ENCODE results near the gene IFNAR1. TPM values are rescaled to one million over a fixed set of nuclear protein-coding genes. Genes with fewer than 3 reads are reported as not detected.

IFNAR1 gene
- total and polyA plus RNA-seq, 9 of the 15 experiments (the other 6 are each of a cell fraction or from before 2014, with no cell fraction given), result 8.6 to 31.8 (median 14.8) TPM

DNA sequence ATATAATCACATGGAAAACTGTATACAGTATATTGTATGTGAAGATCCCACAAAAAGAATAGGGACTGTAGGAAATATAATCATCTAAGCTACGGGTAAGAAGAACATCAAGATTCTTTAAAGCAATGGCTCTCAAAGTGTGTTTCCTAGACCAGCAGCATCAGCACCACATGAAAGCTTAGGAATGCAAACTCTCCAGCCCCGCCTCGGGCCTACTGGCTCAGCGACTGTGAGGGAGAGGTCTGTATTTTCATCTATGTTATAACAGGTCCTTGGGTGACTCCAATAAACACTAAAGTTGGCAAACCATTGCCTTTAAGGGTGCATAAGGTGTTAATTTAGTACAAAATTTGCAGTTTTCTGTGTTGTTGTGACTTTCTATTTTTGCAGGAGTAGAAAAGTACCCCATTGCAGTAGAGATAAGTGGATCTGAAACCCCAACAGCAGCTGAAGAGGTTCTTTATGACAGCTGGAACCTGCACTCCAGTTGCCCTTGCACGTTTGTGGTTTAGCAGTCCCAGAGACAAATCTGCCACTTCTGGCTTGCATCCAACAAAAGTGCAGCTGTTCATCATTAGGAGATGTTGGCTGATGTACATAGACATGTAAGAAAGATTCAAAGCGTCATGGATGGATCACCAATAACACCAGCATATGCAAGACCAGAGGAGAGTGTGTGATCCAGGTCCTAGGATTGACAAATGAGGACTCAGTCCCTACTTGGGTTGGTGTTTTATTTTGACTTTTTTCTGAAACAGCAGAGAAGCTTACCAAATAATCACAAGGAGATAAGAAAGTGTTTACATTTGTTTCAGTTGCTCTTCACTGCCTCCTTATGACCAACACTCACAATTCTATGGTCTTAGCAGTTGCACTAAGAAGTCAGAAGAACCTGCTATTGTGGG lies 15.9 kb upstream of the IFNAR1 start (continued):
- TF ChIP-seq, protein P1, sequence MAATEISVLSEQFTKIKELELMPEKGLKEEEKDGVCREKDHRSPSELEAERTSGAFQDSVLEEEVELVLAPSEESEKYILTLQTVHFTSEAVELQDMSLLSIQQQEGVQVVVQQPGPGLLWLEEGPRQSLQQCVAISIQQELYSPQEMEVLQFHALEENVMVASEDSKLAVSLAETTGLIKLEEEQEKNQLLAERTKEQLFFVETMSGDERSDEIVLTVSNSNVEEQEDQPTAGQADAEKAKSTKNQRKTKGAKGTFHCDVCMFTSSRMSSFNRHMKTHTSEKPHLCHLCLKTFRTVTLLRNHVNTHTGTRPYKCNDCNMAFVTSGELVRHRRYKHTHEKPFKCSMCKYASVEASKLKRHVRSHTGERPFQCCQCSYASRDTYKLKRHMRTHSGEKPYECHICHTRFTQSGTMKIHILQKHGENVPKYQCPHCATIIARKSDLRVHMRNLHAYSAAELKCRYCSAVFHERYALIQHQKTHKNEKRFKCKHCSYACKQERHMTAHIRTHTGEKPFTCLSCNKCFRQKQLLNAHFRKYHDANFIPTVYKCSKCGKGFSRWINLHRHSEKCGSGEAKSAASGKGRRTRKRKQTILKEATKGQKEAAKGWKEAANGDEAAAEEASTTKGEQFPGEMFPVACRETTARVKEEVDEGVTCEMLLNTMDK (IDR thresholded peaks at IDR 0.05; ENCODE audit: borderline replicate concordance, insufficient read depth, low read depth, low read length, poor library complexity, severe bottlenecking), result no peak
- TF ChIP-seq GABPB1 (CRISPR knock-in tag; IDR thresholded peaks at IDR 0.05) (no peak), CTBP1 (IDR thresholded peaks at IDR 0.05; ENCODE audit: borderline replicate concordance) (peak; percentile 54), JUND (IDR thresholded peaks at IDR 0.05; ENCODE audit: borderline replicate concordance, low read depth, low read length) (no peak), JUND (tag; IDR thresholded peaks at IDR 0.05; ENCODE audit: borderline replicate concordance, low read depth, low read length) (no peak), SP2 (IDR thresholded peaks at IDR 0.05; ENCODE audit: extremely low read depth, low read depth, low read length, poor library complexity, severe bottlenecking) (no peak), SP1 (CRISPR knock-in tag; IDR thresholded peaks at IDR 0.05) (no peak), FOXJ2 (tag; IDR thresholded peaks at IDR 0.05) (no peak; the same call in 1 of the 2 replicates), ZNF124 (CRISPR knock-in tag; IDR thresholded peaks at IDR 0.05) (no peak), FOXA3 (CRISPR knock-in tag; conservative IDR thresholded peaks at IDR 0.05 in 1 of 2, IDR thresholded peaks at IDR 0.05 in 1 of 2) (peak in 1 of 2 experiments; percentile 66; a peak in 2 of 4 replicates), RFX1 (IDR thresholded peaks at IDR 0.05) (no peak), FOSL1 (tag; conservative IDR thresholded peaks at IDR 0.05) (no peak), ELF2 (CRISPR knock-in tag; IDR thresholded peaks at IDR 0.05) (no peak), RBM15 (IDR thresholded peaks at IDR 0.05; ENCODE audit: insufficient read depth, low read length) (no peak)
- TF ChIP-seq, protein P2, sequence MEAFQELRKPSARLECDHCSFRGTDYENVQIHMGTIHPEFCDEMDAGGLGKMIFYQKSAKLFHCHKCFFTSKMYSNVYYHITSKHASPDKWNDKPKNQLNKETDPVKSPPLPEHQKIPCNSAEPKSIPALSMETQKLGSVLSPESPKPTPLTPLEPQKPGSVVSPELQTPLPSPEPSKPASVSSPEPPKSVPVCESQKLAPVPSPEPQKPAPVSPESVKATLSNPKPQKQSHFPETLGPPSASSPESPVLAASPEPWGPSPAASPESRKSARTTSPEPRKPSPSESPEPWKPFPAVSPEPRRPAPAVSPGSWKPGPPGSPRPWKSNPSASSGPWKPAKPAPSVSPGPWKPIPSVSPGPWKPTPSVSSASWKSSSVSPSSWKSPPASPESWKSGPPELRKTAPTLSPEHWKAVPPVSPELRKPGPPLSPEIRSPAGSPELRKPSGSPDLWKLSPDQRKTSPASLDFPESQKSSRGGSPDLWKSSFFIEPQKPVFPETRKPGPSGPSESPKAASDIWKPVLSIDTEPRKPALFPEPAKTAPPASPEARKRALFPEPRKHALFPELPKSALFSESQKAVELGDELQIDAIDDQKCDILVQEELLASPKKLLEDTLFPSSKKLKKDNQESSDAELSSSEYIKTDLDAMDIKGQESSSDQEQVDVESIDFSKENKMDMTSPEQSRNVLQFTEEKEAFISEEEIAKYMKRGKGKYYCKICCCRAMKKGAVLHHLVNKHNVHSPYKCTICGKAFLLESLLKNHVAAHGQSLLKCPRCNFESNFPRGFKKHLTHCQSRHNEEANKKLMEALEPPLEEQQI (IDR thresholded peaks at IDR 0.05), result no peak
- TF ChIP-seq, protein P3, sequence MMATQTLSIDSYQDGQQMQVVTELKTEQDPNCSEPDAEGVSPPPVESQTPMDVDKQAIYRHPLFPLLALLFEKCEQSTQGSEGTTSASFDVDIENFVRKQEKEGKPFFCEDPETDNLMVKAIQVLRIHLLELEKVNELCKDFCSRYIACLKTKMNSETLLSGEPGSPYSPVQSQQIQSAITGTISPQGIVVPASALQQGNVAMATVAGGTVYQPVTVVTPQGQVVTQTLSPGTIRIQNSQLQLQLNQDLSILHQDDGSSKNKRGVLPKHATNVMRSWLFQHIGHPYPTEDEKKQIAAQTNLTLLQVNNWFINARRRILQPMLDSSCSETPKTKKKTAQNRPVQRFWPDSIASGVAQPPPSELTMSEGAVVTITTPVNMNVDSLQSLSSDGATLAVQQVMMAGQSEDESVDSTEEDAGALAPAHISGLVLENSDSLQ (IDR thresholded peaks at IDR 0.05), result 0 out of 2 replicates have a peak, but pooled peaks have one; percentile 22
- TF ChIP-seq, protein P4, sequence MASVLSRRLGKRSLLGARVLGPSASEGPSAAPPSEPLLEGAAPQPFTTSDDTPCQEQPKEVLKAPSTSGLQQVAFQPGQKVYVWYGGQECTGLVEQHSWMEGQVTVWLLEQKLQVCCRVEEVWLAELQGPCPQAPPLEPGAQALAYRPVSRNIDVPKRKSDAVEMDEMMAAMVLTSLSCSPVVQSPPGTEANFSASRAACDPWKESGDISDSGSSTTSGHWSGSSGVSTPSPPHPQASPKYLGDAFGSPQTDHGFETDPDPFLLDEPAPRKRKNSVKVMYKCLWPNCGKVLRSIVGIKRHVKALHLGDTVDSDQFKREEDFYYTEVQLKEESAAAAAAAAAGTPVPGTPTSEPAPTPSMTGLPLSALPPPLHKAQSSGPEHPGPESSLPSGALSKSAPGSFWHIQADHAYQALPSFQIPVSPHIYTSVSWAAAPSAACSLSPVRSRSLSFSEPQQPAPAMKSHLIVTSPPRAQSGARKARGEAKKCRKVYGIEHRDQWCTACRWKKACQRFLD (CRISPR knock-in tag; IDR thresholded peaks at IDR 0.05), result 0 out of 2 replicates have a peak, but pooled peaks have one; percentile 19
